Measurements from ENCODE around the gene OLFML2A.

GRCh38 chr9:124779368-124780059, 2.6 kb downstream of the OLFML2A start:
- TF ChIP-seq CTCF (IDR thresholded peaks at IDR 0.05; ENCODE audit: poor library complexity, severe bottlenecking) (no peak), SMC3 (conservative IDR thresholded peaks at IDR 0.05; ENCODE audit: poor library complexity) (no peak), REST (IDR thresholded peaks at IDR 0.05; ENCODE audit: borderline replicate concordance) (no peak), RAD21 (conservative IDR thresholded peaks at IDR 0.05) (no peak), POLR2AphosphoS5 (IDR thresholded peaks at IDR 0.05) (no peak), TAF1 (IDR thresholded peaks at IDR 0.05; ENCODE audit: low read depth) (no peak), EZH2 (IDR thresholded peaks at IDR 0.05; ENCODE audit: borderline replicate concordance, insufficient read depth, low read length, poor library complexity, severe bottlenecking) (no peak)

All from neural cell (in vitro differentiated cells).